SH-SY5Y (cell line): Measurements from ENCODE around the gene RIPOR3.

Experiments
- GATA2 ChIP-seq: IDR thresholded peaks from 2 replicates; pipeline ENCODE4 v1.6.1; 2011; ENCODE audit warnings: mild to moderate bottlenecking, low read depth, low read length
- GATA3 ChIP-seq: IDR thresholded peaks from 2 replicates; pipeline ENCODE4 v1.6.1; 2011; ENCODE audit warnings: low read depth, mild to moderate bottlenecking, low read length, moderate library complexity

DNA sequence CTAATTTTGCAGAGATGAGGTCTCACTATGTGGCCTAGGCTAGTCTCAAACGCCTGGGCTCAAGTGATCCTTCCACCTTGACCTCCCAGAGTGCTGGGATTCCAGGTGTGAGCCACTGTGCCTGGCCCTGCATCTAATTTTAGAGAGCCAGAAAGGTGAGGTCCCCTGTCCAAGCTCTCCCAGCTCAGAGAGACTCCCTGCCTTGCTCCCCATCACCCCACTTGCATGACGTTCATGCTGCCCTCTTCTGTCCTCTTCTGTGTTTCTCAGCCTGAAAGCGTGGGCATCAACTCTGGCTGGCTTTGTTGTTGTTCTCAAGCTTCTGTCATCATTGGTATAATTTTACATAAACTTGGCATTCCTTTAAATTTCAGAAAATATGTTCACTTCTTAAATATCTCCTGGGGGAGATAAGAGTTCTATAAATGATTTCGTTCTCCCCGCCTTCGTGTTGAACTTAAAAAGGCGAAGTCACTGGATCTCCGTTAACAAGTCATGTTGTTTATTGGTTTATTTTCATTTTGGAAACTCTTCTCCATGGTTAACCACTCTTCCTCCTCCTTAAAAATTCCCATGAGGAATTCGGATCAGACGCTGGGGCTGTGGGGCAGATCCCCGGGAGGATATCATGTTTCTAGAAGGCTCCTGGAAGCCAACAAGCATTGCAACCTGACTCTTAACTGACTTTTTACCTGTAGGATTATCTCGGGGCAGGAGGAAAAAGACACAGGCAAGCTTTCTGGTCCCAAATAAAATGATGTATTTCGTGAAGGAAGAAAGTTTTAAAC lies 26.8 kb upstream of the RIPOR3 start:
- TF ChIP-seq GATA3: no peak
- TF ChIP-seq GATA2: no peak
